Stomach (tissue), 4 donors: ENCODE measurements around the gene KCNIP4.

Experiments
- CTCF ChIP-seq, 7 experiments: fragments of 450-650 bp in 4 of 7; fragments of 200-600 bp in 3 of 7; sonication (generic) in 3 of 7; IDR thresholded peaks; one replicate each; pipeline ENCODE4 v1.5.1; 2016 to 2019; ENCODE audit warnings: antibody characterized with exemption in 7 of 7, control low read depth in 2 of 7, mild to moderate bottlenecking in 1 of 7
- EP300 ChIP-seq: sonication (generic); formaldehyde crosslinking; IDR thresholded peaks from one replicate; pipeline ENCODE4 v1.6.1; 2017; ENCODE audit warnings: antibody characterized with exemption
- POLR2A ChIP-seq, 4 donors: fragments of 450-650 bp; IDR thresholded peaks; one replicate each; pipeline ENCODE4 v1.6.1; 2016; ENCODE audit warnings: antibody characterized with exemption in 4 of 4, control low read depth in 2 of 4, mild to moderate bottlenecking in 1 of 4, moderate library complexity in 1 of 4

GRCh38 chr4:21544415-21544814, 404.2 kb downstream of the KCNIP4 start:
- no peak for TF ChIP-seq POLR2A (IDR thresholded peaks at IDR 0.05)
- no peak for TF ChIP-seq CTCF (IDR thresholded peaks at IDR 0.05)
- TF ChIP-seq EP300 = no peak
